HEK293 (cell line): ENCODE data around the gene ZKSCAN3.

ENCODE experiments used
- ZNF248 ChIP-seq: fragments of 450-650 bp; formaldehyde crosslinking; IDR thresholded peaks from 2 replicates; pipeline ENCODE4 v1.5.1; 2017; ENCODE audit warnings: missing biosample characterization, missing genetic modification characterization
- TF ChIP-seq, protein P1 (sequence below): fragments of 450-650 bp; formaldehyde crosslinking; IDR thresholded peaks from 2 replicates; pipeline ENCODE4 v1.5.1; 2016; ENCODE audit warnings: missing biosample characterization, missing genetic modification characterization
- TF ChIP-seq, protein P2 (sequence below): fragments of 450-650 bp; formaldehyde crosslinking; IDR thresholded peaks from 2 replicates; pipeline ENCODE4 v1.5.1; 2016; ENCODE audit warnings: missing biosample characterization, missing genetic modification characterization

DNA sequence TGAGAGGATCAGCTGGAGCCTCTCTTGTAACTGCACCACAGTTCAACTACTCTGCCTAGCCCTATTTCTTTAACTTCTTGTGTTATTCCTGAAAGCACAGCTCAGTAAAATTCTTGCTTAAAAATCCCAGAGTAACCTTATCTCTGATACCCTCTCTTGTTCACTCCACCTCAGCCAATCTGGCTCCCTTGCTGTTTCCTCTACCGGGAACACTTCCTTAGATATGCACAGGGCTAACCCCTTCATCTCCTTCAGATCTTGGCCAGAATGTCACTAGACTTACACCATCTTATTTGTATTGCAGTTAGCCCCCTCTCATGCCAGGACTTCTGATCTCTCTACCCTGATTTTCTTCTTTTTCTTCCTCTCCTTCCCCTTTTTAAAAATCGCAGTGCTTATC lies 2.6 kb upstream of the ZKSCAN3 start:
- TF ChIP-seq, protein P1, sequence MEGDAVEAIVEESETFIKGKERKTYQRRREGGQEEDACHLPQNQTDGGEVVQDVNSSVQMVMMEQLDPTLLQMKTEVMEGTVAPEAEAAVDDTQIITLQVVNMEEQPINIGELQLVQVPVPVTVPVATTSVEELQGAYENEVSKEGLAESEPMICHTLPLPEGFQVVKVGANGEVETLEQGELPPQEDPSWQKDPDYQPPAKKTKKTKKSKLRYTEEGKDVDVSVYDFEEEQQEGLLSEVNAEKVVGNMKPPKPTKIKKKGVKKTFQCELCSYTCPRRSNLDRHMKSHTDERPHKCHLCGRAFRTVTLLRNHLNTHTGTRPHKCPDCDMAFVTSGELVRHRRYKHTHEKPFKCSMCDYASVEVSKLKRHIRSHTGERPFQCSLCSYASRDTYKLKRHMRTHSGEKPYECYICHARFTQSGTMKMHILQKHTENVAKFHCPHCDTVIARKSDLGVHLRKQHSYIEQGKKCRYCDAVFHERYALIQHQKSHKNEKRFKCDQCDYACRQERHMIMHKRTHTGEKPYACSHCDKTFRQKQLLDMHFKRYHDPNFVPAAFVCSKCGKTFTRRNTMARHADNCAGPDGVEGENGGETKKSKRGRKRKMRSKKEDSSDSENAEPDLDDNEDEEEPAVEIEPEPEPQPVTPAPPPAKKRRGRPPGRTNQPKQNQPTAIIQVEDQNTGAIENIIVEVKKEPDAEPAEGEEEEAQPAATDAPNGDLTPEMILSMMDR (tag by site-specific recombination), result no peak
- no peak for TF ChIP-seq ZNF248
- TF ChIP-seq, protein P2, sequence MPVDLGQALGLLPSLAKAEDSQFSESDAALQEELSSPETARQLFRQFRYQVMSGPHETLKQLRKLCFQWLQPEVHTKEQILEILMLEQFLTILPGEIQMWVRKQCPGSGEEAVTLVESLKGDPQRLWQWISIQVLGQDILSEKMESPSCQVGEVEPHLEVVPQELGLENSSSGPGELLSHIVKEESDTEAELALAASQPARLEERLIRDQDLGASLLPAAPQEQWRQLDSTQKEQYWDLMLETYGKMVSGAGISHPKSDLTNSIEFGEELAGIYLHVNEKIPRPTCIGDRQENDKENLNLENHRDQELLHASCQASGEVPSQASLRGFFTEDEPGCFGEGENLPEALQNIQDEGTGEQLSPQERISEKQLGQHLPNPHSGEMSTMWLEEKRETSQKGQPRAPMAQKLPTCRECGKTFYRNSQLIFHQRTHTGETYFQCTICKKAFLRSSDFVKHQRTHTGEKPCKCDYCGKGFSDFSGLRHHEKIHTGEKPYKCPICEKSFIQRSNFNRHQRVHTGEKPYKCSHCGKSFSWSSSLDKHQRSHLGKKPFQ, result no peak
